ENCODE measurements around the gene CYSRT1.
A peak's percentile ranks its signal among the peaks of the same experiment; 100 is the strongest.

CYSRT1 gene

GRCh38 chr9:137213160-137214060 is 11.6 kb upstream of the CYSRT1 start:
- Mint-ChIP-seq H3K36me3 (ENCODE audit: low read depth) (peaks cover 10% of the 10 kb centered on the region), H3K4me3 (no peak overlapping the region), H3K4me1 (peaks cover 1% of the 10 kb centered on the region), H3K9me3 (no peaks in the 10 kb centered on the region), H3K27ac (no peak overlapping the region), H3K27me3 (no peaks in the 10 kb centered on the region)
- no peak for DNase-seq
- ATAC-seq = no peak

DNA sequence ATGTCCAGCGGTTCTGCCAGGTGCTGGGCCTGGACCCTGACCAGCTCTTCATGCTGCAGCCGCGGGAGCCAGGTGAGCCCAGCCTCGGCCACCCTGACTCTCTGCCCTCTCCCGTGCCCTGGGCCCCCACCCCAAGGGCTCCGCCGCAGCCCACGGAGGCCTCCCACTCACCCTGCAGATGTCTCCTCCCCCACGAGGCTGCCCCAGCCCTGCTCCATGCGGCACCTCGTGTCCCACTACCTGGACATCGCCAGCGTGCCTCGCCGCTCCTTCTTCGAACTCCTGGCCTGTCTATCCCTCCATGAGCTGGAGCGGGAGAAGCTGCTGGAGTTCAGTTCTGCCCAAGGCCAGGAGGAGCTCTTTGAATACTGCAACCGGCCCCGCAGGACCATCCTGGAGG is 10.4 kb upstream of the CYSRT1 start:
- DNase-seq (no peak), ATAC-seq (no peak)
- Mint-ChIP-seq H3K9me3 (no peaks in the 10 kb centered on the region), H3K4me3 (no peak overlapping the region), H3K27ac (no peak overlapping the region), H3K4me1 (no peaks in the 10 kb centered on the region), H3K27me3 (no peaks in the 10 kb centered on the region), H3K36me3 (ENCODE audit: low read depth) (peaks cover 8% of the 10 kb centered on the region)

DNA sequence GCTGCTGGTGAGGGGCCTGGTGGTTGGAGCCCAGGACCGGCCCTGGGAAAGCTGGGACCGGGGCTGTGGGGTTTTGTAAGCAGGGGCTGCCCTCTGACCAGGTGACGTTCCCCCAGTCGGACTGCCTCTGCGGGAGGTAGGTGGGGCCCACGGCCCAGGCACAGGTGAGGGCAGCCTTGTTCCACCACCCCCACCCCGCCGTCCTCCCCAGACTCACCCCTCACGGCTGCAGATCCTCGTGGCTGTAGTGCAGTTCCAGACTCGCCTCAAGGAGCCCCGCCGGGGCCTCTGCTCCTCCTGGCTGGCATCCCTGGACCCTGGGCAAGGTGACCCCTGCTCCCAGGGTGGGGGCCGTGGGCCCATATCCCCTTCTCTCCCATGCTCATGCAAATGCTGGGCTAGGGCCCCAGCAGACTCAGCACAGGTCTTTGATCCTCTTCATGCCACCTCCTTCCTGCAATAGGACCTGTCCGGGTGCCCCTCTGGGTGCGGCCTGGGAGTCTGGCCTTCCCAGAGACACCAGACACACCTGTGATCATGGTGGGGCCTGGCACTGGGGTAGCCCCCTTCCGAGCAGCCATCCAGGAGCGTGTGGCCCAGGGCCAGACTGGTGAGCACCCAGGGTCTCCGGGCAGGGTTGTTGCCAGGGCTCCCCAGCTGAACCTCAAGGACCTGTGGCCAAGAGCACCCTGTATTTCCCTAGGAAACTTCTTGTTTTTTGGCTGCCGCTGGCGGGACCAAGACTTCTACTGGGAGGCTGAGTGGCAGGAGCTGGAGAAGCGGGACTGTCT is 9.6 kb upstream of the CYSRT1 start:
- ATAC-seq (no peak), DNase-seq (no peak)
- Mint-ChIP-seq H3K27ac (no peak overlapping the region), H3K4me1 (no peaks in the 10 kb centered on the region), H3K4me3 (no peak overlapping the region), H3K9me3 (no peaks in the 10 kb centered on the region), H3K27me3 (no peaks in the 10 kb centered on the region), H3K36me3 (ENCODE audit: low read depth) (peaks cover 5% of the 10 kb centered on the region)

- Mint-ChIP-seq H3K27ac (no peak overlapping the region), H3K4me1 (no peaks in the 10 kb centered on the region), H3K36me3 (ENCODE audit: low read depth) (peaks cover 3% of the 10 kb centered on the region), H3K27me3 (no peaks in the 10 kb centered on the region), H3K9me3 (no peaks in the 10 kb centered on the region), H3K4me3 (no peak overlapping the region)
- ATAC-seq (no peak), DNase-seq (no peak)
Observed at GRCh38 chr9:137216188-137216965, 8.6 kb upstream of the CYSRT1 start.

DNA sequence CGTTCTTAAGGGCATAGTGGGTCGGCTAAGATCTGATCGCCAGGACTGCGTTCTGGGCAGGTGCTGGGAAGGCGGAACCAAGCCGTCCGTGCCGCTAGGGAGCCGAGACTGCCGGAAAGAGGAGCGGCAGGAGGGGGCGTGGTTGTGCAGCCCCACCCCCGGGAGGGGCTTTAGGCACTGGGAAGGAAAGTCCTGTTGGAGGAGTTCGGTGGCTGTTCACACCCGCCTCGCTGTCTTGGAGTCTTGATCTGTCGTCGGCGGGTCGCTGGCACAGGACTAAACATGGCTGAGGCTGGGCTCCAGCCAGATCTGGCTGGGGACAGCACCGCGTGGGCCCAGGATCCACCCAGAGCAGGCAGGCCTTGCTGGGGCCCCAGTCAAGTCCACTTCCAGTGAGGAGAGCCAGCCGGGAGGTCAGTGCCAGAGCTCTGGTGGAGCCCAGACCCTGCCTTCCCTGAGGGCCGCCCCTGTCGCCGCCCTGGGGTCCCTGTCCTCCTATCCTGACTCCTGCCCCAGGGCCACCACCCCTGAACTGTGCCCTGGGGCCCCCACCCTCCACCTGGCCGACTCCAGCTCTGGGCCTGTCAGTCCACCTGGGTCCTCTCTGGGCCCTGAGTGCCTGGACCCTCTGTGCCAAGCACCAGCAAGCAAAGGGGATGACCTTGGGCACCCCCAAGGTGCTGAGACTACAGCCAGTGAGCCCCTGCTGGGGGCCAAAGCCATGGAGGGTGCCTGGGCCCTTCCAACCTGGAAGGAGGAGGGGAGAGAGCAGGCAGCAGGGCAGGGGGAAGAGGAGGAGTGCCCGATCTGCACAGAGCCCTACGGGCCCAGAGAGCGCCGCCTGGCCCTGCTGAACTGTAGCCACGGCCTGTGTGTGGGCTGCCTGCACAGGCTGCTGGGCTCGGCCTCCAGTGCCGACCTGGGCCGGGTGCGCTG is 7.4 kb upstream of the CYSRT1 start:
- H3K4me3 Mint-ChIP-seq = no peak overlapping the region
- H3K9me3 Mint-ChIP-seq = no peaks in the 10 kb centered on the region
- ATAC-seq (no peak), DNase-seq (no peak)
- no peak overlapping the region for H3K27ac Mint-ChIP-seq
- H3K27me3 Mint-ChIP-seq = no peaks in the 10 kb centered on the region
- peaks cover 3% of the 10 kb centered on the region for H3K36me3 Mint-ChIP-seq (ENCODE audit: low read depth)
- no peaks in the 10 kb centered on the region for H3K4me1 Mint-ChIP-seq

DNA sequence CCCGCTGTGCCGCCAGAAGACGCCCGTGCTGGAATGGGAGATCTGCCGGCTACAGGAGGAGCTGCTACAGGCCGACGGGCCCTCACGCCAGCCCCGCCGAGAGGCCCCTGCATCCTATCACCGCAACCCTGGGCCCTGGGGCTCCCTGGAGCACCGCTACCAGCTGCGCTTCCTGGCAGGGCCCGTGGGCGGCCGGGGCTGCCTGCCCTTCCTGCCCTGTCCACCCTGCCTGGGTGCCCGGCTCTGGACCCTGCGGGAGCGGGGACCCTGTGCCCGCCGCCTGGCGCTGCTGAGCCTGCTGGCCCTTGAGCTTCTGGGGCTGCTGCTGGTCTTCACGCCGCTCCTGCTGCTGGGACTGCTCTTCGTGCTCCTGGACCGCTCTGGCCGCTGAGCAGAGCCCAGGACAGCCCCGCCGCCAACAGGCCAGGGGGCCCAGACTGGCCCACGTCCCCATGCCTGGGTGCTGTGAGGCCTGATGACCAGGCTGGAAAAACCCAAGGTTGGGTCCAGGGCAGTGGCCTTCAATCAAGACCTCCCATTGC is 6.7 kb upstream of the CYSRT1 start:
- no peaks in the 10 kb centered on the region for H3K9me3 Mint-ChIP-seq
- H3K4me3 Mint-ChIP-seq = no peak overlapping the region
- DNase-seq (no peak), ATAC-seq (no peak)
- H3K4me1 Mint-ChIP-seq = peaks cover 4% of the 10 kb centered on the region
- H3K27me3 Mint-ChIP-seq = no peaks in the 10 kb centered on the region
- no peak overlapping the region for H3K27ac Mint-ChIP-seq
- no peaks in the 10 kb centered on the region for H3K36me3 Mint-ChIP-seq (ENCODE audit: low read depth)

GRCh38 chr9:137218754-137219271 is 6.2 kb upstream of the CYSRT1 start:
- no peak overlapping the region for H3K27ac Mint-ChIP-seq
- no peak overlapping the region for H3K4me3 Mint-ChIP-seq
- no peaks in the 10 kb centered on the region for H3K27me3 Mint-ChIP-seq
- no peak for DNase-seq
- no peaks in the 10 kb centered on the region for H3K36me3 Mint-ChIP-seq (ENCODE audit: low read depth)
- peaks cover 4% of the 10 kb centered on the region for H3K4me1 Mint-ChIP-seq
- ATAC-seq = no peak
- H3K9me3 Mint-ChIP-seq = no peaks in the 10 kb centered on the region

DNA sequence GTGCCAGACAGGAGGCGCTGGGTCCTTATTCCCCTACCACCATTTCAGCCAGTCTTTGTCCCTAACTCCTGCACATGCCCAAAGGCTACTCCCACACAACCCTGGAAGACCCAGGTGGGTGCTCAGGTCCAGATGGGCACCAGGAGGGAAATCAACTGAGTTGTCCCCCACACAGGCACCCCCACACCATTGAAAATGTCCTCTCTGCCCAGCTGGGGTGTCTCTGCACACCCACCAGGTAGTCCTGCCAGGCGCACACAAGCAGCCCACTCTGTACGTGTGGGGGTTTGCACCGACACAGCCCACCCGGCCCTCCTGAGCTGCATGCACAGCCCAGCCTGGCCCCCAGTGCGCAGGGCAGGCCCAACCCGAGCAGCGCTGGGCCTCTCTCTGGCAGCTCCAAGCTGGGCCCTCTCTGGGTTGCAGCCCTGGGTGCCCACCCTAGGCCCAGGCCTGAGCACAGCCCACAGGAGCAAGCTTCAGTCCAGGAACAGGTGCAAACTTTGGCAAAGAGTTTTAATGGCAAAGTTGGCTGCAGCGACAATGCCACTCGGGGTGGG is 5.1 kb upstream of the CYSRT1 start:
- Mint-ChIP-seq H3K4me1 (peaks cover 8% of the 10 kb centered on the region), H3K27ac (no peak overlapping the region), H3K27me3 (no peaks in the 10 kb centered on the region), H3K4me3 (no peak overlapping the region), H3K36me3 (ENCODE audit: low read depth) (no peaks in the 10 kb centered on the region), H3K9me3 (no peaks in the 10 kb centered on the region)
- ATAC-seq (no peak), DNase-seq (no peak)

DNA sequence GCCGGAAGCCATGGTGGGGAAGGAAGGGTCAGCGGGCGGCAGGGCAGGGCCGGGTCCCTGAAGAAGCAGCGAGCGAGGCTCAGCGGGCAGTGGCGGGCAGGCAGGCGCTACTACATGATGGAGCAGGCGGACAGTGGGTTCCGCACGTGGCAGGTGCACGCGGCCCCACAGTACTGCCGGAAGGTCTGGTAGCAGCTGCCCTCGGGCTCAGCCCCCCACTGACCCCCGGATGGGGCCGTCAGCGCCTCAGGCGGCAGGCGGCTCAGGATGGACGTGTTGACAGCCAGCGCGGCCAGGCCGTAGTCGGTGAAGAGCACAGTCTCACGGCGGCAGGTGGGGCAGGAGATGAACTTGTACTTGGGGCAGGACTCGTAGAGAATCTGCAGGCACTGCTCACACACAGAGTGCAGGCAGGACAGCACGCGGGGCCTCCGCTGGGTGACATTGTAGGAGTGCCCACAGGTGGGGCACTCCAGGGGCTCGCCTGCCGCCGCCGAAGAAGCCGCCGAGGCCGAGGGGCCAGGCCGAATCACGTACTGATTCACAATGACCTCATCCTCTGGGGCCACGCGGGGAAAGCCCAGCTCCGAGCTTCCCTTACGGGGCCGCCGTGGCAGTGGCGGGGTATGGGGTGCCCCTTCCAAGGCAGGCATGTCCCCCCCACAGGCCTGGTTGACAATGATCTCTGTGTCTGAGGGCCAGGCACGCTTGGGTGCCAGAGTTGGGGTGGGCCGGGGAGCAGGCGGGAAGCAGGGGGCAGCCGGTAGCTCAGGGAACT is 4.5 kb upstream of the CYSRT1 start:
- ATAC-seq = no peak
- H3K27ac Mint-ChIP-seq = no peak overlapping the region
- peak overlapping the region; percentile 17 for H3K4me3 Mint-ChIP-seq
- H3K9me3 Mint-ChIP-seq = no peaks in the 10 kb centered on the region
- no peaks in the 10 kb centered on the region for H3K27me3 Mint-ChIP-seq
- no peaks in the 10 kb centered on the region for H3K36me3 Mint-ChIP-seq (ENCODE audit: low read depth)
- H3K4me1 Mint-ChIP-seq = peaks cover 12% of the 10 kb centered on the region
- no peak for DNase-seq

- peak overlapping the region; percentile 17 for H3K4me3 Mint-ChIP-seq
- ATAC-seq = no peak
Observed at GRCh38 chr9:137221095-137221505, 3.9 kb upstream of the CYSRT1 start.

GRCh38 chr9:137221506-137222111 is 3.4 kb upstream of the CYSRT1 start:
- Mint-ChIP-seq H3K4me1 (peaks cover 12% of the 10 kb centered on the region), H3K27me3 (no peaks in the 10 kb centered on the region), H3K36me3 (ENCODE audit: low read depth) (no peaks in the 10 kb centered on the region), H3K9me3 (no peaks in the 10 kb centered on the region), H3K4me3 (no peak overlapping the region), H3K27ac (no peak overlapping the region)
- DNase-seq (no peak), ATAC-seq (no peak)

More at GRCh38 chr9:137221095-137221505, 3.9 kb upstream of the CYSRT1 start:
- Mint-ChIP-seq H3K9me3 (no peaks in the 10 kb centered on the region), H3K4me1 (peaks cover 12% of the 10 kb centered on the region), H3K27me3 (no peaks in the 10 kb centered on the region), H3K27ac (no peak overlapping the region), H3K36me3 (ENCODE audit: low read depth) (no peaks in the 10 kb centered on the region)
- DNase-seq = no peak

Data from activated naive CD8-positive, alpha-beta T cell treated with anti-CD3 and anti-CD28 coated beads, Interleukin-2, amount 50 U/mL, for 24 hours (primary cell).